ENCODE results near the gene GALNT14. TPM values are rescaled to one million over a fixed set of nuclear protein-coding genes. Genes with fewer than 3 reads are reported as not detected.

GALNT14 gene
- total and polyA plus RNA-seq, 10 donors, result 2.7 to 18.5 (median 4.5) TPM

DNA sequence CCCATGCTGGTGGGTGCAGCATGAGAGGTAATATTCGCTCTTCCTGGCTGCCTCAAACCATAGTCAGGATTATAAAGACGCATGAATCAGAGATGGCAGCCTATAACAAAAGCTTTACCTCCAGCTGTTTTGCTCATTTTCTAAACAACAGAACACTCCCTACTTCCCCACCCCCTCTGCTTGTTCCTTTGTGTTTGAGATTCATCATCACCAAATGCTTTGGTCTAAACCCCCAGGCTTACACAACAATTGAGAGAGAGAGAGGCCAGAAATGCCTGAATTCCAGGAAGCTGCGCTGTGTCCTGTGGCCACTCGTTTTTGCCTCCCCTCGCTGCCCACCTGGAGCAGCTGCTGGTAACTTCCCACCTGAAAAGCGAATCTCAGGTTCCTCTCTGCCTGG is 252.2 kb downstream of the GALNT14 start:
- no peak overlapping the region for H3K4me3 ChIP-seq
- intact Hi-C loops (cut with DNase I; ENCODE audit: low total_unique reads), result no loop called here
- peaks cover 0 to 7% (median 0%) of the 10 kb centered on the region in 7 donors for H3K27me3 ChIP-seq (replicated peaks in 1 of 7)
- no peaks in the 10 kb centered on the region for H3K36me3 ChIP-seq
- WGBS, 5 donors, result 63 to 85% (median 66%) methylated on average over 6 of the region's 6 CpGs
- H3K4me1 ChIP-seq, result no peaks in the 10 kb centered on the region
- no peak for DNase-seq
- TF ChIP-seq, protein P1, sequence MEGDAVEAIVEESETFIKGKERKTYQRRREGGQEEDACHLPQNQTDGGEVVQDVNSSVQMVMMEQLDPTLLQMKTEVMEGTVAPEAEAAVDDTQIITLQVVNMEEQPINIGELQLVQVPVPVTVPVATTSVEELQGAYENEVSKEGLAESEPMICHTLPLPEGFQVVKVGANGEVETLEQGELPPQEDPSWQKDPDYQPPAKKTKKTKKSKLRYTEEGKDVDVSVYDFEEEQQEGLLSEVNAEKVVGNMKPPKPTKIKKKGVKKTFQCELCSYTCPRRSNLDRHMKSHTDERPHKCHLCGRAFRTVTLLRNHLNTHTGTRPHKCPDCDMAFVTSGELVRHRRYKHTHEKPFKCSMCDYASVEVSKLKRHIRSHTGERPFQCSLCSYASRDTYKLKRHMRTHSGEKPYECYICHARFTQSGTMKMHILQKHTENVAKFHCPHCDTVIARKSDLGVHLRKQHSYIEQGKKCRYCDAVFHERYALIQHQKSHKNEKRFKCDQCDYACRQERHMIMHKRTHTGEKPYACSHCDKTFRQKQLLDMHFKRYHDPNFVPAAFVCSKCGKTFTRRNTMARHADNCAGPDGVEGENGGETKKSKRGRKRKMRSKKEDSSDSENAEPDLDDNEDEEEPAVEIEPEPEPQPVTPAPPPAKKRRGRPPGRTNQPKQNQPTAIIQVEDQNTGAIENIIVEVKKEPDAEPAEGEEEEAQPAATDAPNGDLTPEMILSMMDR (IDR thresholded peaks at IDR 0.05 in 8 of 11, conservative IDR thresholded peaks at IDR 0.05 in 3 of 11), result no peak
- no peak for TF ChIP-seq POLR2AphosphoS5 (IDR thresholded peaks at IDR 0.05)
- TF ChIP-seq POLR2A (IDR thresholded peaks at IDR 0.05), result no peak
- no peaks in the 10 kb centered on the region for H3K9me3 ChIP-seq
- no peak overlapping the region for H3K27ac ChIP-seq

DNA sequence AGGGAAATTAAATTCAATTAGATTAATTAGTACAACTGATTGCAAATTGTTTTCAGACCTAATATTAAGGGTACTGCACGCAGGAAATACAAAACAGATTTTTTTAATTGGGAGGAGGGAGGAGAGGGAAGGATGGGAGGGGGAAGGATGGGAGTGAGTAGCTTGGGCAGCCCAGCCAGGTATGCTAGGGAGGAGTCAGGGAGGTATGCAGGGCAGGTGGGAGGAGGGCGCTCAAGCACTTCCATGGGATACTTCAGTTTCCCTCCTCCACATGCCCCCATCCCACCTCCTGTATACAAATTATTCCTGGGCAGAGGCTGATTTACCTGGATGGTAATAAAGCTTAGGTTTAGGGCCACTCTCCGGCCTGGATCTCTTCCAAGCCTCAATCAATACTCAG is 254.4 kb downstream of the GALNT14 start:
- TF ChIP-seq POLR2A (IDR thresholded peaks at IDR 0.05), result no peak
- TF ChIP-seq, protein P1 (IDR thresholded peaks at IDR 0.05 in 8 of 11, conservative IDR thresholded peaks at IDR 0.05 in 3 of 11), result no peak
- no peak for TF ChIP-seq POLR2AphosphoS5 (IDR thresholded peaks at IDR 0.05)
- no peak overlapping the region for H3K4me3 ChIP-seq
- H3K27me3 ChIP-seq (replicated peaks in 1 of 7), result peaks cover 0 to 7% (median 0%) of the 10 kb centered on the region in 7 donors
- intact Hi-C loops (cut with DNase I; ENCODE audit: low total_unique reads), result no loop called here
- WGBS, 5 donors, result 84 to 95% (median 87%) methylated on average over 3 of the region's 3 CpGs
- no peak overlapping the region for H3K27ac ChIP-seq
- no peaks in the 10 kb centered on the region for H3K36me3 ChIP-seq
- no peaks in the 10 kb centered on the region for H3K4me1 ChIP-seq
- no peak for DNase-seq
- H3K9me3 ChIP-seq, result peaks cover 0 to 5% (median 0%) of the 10 kb centered on the region in 8 donors

DNA sequence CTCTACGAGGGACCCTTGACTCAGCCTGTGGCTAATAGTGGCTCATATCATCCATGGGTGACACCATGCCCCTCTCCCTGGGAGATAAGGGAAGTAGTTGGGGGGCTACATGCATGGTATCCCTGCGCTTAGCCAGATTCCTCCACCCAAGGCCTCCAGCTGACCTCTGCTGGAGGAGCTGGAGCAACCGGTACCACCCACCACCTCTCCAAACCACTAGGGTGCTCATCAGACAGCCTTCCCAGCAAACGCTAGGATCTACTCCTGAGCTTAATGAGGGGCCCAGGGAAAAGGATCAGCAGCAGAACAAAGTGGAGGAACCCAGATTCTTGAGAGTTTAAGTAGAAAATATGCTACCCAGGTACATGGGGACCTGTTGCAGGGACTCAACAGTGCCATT is 255.1 kb downstream of the GALNT14 start:
- Histone ChIP-seq H3K4me3 (no peak overlapping the region), H3K4me1 (no peaks in the 10 kb centered on the region), H3K36me3 (no peaks in the 10 kb centered on the region), H3K9me3 (peaks cover 0 to 5% (median 0%) of the 10 kb centered on the region in 8 donors), H3K27me3 (replicated peaks in 1 of 7) (peaks cover 0 to 7% (median 0%) of the 10 kb centered on the region in 7 donors), H3K27ac (no peak overlapping the region)
- intact Hi-C loops (cut with DNase I; ENCODE audit: low total_unique reads), result no loop called here
- TF ChIP-seq POLR2AphosphoS5 (IDR thresholded peaks at IDR 0.05), result no peak
- WGBS, 5 donors, result 71 to 93% (median 90%) methylated on average over 3 to 4 of the region's 4 CpGs
- DNase-seq, result no peak

DNA sequence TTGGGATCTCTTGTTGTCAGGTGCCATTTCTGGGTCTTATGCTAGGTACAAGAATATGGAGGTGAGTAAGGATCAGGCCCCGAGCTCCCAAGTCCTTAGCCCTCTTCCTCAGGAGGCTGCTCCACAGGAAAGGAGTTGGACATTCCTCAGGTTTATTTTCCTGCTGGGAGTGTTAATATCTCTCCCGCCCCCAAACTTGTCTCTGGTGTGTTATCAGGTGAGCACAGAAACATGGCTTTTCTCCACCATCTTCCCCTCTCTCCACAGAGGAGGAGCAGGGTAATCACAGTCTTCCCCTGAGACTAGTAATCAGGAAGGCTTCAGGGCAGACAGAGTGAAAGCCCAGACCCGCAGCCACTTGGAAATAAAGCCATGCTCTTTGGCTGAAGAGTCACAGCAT is 257.7 kb downstream of the GALNT14 start:
- 72 to 90% (median 81%) methylated on average over 3 of the region's 3 CpGs for WGBS, 5 donors
- no peak overlapping the region for H3K4me3 ChIP-seq
- intact Hi-C loops (cut with DNase I; ENCODE audit: low total_unique reads), result no loop called here

More for the DNA sequence above, 257.7 kb downstream of the GALNT14 start:
- Histone ChIP-seq H3K27ac (no peak overlapping the region), H3K36me3 (no peaks in the 10 kb centered on the region), H3K4me1 (no peaks in the 10 kb centered on the region), H3K27me3 (replicated peaks in 1 of 7) (peaks cover 0 to 7% (median 0%) of the 10 kb centered on the region in 7 donors), H3K9me3 (peaks cover 0 to 6% (median 0%) of the 10 kb centered on the region in 8 donors)
- TF ChIP-seq, protein P1 (IDR thresholded peaks at IDR 0.05 in 8 of 11, conservative IDR thresholded peaks at IDR 0.05 in 3 of 11), result no peak
- no peak for TF ChIP-seq POLR2A (IDR thresholded peaks at IDR 0.05)
- no peak for TF ChIP-seq POLR2AphosphoS5 (IDR thresholded peaks at IDR 0.05)
- no peak for DNase-seq
